ENCODE data around the gene TLR10. TPM values are rescaled to one million over a fixed set of nuclear protein-coding genes. Genes with fewer than 3 reads are reported as not detected.
"Not testable (repeated sequence)": the region's sequence is repeated elsewhere in the genome, so short reads cannot be mapped to it uniquely, and the experiment has no call there.

TLR10 gene
- polyA plus RNA-seq, 5 donors, result 0.75 to 1.1 (median 0.96) TPM

DNA sequence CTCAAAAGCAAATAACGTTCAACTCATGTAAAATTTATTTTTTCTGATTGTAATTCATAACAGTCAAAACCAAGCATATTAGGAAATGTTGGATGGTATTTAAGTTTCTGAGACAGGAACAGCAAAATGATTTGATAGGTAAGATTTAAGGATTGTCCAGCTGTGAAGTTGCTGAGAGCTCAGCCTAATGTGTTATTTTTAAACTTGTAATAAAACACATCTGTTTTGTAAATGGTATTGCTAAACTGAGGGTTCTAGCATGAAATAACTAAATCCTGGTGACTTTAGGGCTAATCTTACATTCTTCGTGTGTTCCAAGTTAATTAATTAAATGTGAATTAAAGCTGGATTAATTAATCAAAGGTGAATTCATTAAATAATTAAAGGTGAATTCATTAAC, 13.3 kb downstream of the TLR10 start:
- no peak for DNase-seq

DNA sequence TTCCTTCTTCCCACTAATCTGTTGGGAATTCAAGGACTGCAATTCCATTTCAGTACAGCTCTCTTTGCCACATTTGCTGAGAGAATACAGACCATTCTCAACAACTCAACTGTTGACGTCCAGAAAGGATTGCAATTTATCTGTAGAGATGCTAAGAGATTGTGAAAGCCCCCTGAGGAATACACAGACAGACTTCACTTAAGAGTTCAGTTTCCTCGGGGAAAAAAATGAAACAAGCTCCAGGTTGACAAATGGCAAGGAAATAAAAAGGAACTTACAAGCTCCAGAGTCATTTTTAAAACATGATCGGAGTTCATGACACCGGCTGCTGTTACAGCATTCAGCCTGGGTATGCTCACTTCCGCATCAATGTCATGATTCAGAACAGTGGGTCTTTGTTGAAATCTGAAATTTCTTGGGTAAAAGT, 13.8 kb downstream of the TLR10 start:
- no peak for DNase-seq

DNA sequence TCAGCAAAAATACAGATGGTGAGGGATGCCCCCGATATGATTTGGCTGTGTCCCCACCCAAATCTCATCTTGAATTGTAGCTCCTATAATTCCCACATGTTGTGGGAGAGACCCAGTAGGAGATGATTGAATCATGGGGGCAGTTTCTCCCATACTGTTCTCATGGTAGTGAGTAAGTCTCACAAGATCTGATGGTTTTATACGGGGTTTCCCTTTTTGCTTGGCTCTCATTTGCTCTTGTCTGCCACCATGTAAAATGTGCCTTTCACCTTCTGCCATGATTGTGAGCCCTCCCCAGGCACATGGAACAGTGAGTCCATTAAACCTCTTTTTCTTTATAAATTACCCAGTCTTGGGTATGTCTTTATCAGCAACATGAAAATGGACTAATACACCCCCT, 15.8 kb downstream of the TLR10 start:
- DNase-seq, result not testable (repeated sequence)

DNA sequence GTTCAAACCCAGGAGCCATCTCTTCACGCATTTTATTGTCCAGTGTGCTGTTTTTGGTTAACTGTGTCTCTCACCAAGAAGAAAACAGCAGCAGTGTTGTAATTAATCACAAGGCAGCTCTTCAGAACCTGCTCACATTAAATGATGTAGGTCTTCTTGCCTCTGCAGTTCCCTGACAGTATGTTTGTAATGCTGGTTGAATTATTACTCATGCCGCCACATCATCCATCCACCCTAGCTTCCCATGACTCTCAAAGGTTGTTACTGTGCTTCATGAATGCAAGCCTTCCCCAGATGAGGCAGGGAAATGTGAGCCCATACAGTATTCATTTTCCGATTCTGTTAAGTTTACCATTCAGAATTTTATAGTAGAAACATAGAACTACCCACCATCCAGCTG, 17.4 kb downstream of the TLR10 start:
- DNase-seq, result no peak

DNA sequence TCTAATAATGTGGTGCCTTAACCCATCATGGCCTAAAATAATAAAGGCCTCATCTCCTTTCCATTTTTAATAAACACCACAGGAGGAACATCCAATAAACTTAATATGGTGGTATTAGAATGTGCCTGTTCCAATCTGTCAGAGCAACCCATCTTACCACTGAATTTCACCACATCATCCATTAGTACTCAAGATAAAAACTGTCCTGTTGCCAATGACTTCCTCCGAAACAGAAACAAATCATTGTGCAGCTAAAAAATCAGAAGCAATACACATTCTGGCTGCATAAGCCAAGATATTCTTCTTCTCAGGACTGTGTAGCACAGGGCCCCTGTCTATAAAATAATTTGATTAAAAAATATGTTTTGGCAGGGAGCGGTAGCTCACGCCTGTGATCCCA, 18.5 kb downstream of the TLR10 start:
- DNase-seq, result no peak

DNA sequence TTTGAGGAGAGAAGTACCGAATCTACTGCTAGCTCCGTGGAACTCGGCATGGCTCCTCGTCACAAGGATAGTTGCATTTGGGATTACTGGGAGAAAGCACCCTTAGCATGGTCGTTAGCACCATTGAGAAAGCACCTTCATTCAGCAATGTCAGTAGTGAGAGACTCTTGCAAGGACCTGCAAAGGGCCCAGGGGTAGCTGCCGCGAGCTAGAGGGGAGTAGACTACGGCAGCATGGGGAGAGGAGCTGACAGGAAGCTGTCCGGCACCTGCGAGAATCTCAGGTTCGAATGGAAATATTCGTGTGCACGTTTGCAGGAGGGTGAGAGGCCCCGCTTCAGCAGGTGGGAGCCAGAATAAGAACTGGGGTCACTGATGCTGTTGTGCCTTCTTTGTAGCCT, 20.2 kb downstream of the TLR10 start:
- DNase-seq, result no peak

DNA sequence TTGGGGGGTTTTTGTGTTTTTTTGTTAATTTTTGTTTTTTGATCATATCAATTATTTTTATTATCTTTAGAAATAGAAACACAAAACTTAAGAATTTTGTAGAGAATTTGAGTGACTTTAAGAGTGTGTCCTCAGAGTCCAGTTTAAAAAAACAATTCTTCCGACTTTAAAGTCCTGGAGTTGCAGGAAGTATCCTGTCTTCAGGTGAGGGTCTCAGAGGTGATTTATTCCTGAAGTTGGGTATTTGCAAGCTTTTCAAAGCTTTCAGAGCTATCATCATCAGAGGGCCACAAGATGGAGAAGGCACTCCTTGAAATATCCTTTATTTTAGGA, 23.0 kb downstream of the TLR10 start:
- no peak for DNase-seq

DNA sequence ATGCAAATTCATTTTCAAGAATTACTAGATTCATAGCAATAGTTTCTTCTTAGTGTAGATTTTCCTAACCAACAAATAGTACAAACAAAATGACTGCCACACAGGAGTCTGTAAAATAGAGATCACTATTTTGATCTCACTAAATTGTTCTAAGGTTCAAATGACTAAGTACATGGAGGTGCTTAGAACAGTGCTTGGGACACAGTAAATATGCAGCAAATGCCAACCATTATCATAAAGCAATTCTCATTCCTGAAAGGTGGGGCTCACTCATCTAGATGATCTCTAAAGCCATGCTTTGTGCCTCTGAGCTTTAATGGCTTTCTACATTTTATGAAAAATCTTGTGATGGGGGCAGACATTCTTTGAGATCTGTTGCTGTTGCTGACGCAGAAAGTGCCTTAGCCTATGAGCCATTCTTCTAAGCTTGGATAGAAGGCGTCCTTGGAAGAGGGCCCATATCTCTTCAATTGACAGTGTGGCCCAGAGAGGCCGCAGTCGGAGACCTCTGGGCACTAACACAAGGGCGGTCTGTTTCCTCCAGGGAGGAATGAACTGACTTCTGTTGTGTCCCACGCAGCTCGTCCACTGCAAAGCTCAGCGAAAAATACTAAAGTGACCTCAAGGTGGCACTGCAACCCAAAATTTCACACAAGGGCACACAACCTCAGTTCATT, 23.5 kb downstream of the TLR10 start:
- peak; percentile 67 to 74 for DNase-seq

DNA sequence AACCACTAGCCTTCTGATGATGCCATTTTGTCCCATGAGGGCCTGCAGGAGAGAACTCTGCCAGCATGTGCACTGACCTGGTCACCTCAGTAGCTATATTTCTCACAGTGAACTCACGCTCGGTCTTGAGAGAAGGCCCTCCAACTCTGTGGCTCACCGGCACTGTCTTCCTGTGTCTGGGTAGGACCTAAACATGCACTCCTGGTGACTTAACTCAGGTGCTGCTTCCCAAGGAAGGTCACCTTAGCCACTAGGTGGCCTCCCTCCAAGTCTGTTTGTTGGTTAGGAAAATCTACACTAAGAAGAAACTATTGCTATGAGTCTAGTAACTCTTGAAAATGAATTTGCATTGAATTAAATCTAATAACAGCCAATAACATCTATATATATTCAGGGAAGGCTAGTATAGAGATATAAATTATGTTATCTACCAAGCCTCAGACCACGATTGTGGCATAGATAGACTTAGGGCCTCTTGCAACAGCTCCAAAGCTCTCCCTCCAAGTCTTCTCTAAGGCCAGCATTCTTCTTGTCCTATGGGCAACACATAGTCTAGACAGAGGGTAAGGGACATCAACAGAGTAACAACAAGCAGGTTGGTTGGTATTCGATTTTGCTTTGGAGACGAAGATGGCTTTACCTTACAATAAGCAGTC, 24.7 kb downstream of the TLR10 start:
- no peak for DNase-seq

DNA sequence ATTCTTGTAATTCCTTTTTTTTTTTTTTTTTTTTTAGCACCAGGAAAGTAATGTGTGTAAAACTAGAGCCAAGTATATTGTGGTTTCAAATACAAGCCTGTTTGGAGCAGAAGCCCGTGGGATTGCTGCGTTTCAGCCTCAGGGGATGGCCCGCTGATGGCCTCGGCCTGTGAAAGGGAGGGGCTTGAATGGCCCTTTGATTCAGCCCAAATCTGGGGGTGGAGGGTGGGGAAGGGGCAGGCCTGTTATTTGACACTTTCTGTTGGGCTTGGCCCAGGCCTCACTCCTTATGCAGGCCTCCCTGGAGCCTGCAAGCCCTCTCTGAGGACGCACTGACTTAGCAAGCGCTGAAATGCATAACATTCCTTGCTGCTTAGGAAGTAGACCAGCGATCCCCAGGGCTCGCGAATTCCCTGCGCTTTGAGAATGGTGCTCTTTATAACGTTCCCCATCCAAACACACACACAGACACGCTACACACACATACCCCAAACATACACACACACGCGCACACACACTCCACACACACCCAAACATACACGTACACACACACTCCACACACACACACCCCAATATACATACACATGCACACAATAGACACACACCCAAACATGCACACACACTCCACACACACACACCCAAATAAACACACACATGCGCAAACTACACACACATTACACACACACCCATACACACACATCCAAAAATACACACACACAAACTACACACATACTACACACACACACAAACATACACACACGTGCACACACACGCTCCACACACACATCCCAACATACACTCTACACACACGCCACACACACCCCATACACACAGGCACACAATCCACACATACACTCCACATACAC, 29.6 kb downstream of the TLR10 start:
- DNase-seq, result peak; percentile 91 to 94

DNA sequence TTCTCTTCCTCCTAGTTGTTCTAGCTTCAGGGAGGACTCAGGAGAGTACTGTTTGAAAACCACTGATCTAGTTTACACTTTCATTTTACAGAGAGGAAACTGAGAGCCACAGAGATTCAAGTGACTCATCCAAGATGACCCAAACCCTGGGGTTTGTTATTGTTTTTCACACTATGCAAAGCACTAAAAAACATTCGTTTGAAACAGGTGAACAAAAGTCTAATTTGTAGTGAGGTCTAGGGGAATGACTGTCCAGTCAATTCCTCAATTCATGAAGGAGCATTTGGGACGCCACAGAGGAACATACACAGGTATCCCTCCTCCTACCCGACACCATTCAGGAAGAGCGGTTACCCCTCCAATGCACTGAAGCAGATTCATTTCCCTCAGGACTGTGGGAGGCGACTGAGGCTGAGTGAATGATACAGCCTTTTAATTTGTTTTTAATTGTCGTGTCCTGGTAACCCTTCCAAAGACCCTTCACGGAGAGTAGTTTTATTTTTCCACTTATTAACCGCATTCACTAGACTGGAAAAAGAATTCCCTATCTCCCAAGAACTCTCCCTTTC, 30.3 kb downstream of the TLR10 start:
- no peak for DNase-seq

DNA sequence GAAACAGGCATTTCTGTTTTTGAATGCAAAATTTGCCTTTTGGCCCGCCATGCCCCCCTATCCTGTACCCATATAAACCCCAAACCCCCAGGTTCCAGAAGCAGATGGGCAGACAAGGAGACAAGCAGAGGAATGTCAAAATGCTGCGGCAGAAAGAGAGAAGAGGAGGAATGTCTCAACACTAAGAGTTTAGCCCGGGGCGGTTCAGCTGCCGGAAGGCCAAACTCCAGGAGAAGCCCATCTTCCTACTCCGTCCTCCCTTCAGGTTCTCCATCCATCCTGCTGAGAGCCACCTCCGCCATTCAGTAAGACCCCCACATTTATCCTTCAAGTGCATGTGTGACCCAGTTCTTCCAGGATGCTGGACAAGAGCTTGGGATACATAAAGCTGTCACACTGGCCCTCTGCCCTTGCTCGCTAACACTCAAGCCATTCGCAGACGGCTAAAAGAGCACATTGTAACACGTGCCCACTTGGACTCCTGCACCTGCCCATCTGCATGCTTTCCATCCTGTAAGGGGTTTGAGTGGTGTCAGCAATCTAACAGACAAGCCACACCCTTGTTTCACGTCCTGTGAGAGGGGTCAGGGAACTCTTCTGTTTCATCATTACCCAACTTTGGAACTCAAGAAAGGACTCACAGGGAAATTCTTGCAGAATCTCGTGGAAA, 31.3 kb downstream of the TLR10 start:
- no peak for DNase-seq

DNA sequence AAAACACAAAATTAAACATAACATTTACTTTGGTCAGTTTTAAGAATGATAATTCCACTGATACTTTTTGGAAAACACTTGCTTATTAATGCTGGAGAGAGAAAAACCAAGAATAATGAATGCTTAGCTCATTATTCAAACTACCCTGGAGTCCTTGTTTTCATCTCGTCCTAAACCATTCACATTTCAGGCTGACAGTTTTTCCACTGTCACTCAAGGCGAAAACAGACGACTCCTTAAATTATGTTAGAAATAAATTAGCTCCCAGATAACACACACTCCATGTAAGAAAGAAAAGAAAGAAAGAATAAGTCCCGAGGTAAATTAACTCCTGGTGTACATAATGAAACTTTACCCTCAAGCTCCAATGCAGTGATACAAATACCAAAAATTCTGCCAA, 33.5 kb downstream of the TLR10 start:
- DNase-seq, result no peak

DNA sequence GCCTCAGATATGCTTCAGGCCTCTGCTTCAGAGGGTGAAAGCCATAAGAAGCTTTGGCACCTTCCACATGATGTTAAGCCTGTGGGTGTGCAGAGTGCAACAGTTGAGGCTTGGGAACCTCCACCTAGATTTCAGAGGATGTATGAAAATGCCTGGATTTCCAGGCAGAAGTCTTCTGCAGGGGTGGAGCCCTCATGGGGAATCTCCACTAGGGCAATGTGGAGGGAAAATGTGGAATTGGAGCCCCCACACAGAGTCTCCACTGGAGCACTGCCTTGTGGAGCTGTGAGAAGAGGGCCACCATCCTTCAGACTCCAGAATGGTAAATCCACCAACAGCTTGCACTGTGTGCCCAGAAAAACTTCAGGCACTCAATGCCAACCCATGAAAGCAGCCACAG, 35.2 kb downstream of the TLR10 start:
- DNase-seq, result no peak

DNA sequence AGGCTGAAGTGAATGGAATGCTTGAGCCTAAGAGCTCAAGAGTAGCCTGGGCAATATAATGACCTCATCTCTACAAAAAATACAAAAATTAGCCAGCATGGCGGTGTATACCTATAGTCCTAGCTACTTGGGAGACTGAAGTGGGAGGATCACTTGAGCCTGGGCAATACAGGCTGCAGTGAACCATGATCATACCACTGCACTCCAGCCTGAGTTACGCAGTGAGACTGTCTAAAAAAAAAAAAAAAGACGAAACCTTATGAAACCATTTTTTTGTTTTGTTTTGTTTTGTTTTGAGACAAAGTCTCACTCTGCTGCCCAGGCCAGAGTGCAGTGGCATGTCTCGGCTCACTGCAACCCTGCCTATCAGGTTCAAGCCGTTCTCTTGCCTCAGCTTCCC, 36.9 kb downstream of the TLR10 start:
- no peak for DNase-seq

DNA sequence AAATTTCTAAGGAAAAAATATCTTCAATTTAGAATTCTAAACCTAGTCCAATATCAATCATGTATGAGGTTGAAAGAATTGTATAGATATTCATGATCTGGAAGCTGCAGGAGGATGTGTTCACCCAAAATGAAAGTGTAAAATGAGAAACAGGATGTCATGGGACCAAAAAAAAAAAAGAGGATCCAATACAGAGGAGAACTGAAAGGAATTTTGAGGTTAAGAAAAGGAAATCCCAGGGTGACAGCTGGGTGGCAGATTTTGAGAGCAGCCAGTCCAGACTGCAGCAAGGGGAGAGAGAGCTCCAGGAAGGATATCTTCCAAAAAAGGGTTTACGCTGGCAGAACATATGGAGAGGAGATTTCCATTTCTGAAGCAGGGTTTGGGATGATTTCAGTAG, 38.9 kb downstream of the TLR10 start:
- DNase-seq, result no peak

DNA sequence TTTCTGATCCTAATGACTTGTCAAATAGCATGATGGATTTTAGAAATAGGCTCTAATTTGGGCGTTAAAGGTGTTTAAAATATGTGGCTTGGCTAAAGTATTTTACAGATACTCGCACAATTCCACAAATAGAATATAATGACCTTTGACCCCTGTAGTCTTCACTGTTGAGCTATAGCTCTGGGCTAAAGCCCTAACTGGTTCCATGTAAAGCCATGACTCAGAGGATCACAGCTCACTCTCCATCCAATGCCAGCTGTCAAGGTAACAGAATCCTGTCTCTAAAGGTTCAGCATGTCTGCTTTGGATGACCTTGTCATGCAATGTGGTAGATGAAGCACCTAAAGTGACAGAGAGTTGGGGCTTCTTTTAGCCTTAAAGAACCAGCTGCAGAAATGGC, 42.5 kb downstream of the TLR10 start:
- no peak for DNase-seq

DNA sequence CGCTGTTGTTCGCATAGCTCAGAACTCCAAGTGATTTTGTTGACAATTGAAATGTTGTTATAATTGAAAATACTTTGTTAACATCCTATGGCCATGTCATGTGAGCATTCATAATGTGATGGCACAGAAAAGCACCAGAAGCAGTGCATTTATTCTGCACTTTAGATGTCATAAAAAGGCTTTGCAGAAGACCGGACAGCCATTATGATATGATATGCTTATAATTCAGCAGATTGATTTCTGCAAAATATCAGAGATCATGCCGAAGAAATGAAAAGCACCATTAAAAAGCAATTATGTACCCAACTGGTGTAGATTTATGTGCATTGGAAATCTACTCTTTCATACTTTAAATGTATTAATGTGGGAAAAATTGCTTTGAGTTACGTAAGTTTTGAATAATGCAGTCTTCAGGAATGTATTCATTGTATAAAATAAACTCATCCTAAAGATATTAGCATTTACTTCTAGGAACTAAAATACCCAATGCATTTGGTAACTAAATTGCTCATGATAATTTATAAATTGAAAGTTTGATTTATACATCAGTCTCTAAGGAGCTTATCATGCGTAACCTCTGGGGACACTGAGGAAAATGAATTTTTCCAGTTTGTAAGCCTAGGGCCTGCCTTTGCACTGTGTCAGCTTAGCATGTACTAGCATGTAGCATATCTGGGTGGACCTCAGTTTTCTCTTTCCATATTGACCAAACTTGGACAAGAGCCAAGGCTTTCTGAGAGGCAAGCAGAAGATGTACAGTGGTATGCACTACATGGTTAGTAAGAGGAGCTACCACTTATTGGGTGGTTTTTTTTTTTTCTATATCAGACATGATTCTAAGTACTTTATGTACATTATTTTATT, 43.6 kb downstream of the TLR10 start:
- DNase-seq, result no peak

DNA sequence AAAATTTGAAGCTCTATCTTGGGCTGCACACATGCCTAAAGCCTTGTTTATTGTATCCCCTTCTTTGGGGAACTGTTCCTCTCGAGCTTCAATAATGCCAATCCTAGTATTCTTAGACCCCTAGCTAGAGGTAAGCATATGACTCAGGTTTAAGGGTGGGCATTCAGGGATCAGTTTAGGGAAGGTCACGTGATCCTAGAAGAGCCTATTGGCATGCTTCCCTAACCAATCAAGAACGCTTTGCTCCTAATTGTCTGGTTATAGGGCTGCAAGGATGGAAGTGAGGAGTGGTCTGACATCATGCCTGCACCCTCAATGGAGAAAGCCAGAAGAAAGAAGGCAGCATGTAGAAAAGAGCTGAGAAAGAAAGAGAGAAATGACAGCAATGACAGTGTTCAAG, 46.9 kb downstream of the TLR10 start:
- DNase-seq, result no peak

DNA sequence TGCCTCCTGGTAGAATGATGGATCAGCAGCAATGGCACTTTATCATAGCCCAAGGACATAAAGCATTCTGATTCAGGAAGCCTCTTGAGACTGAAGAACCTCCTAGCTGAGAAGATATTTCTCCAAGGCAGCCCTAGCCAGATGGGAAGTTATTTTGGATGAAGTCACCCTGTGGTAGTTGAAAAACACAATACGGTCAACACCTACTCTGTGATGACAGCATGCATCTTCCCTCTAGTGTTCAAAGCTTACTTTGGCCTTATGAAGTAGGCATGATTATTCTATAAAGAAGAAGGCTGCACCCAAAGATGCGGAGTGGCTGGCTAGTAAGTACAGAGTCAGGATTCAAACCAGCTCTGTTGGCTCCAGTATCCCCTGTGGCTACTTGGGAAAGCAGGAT, 47.9 kb downstream of the TLR10 start:
- no peak for DNase-seq

DNA sequence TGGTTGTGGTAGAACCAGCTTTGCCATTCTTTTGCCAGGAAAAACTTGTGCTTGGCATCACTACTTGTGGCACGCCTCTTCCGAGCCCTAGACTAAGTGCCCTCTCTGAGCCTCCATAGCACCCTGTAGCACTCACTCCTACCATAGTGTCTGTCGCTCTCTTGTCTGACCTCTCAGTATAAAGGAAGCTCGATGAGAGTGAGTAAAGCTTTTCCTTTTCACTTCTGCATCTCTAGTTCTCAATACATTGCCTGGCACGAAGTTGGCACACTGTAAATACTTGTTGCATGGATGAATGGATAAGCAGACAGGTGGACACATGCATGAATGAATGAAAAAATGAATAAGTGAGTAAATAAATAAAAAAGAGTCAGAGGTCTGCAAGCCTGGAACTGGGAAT, 48.3 kb downstream of the TLR10 start:
- no peak for DNase-seq
